ENCODE data around the gene CD93.

Gene CD93

DNA sequence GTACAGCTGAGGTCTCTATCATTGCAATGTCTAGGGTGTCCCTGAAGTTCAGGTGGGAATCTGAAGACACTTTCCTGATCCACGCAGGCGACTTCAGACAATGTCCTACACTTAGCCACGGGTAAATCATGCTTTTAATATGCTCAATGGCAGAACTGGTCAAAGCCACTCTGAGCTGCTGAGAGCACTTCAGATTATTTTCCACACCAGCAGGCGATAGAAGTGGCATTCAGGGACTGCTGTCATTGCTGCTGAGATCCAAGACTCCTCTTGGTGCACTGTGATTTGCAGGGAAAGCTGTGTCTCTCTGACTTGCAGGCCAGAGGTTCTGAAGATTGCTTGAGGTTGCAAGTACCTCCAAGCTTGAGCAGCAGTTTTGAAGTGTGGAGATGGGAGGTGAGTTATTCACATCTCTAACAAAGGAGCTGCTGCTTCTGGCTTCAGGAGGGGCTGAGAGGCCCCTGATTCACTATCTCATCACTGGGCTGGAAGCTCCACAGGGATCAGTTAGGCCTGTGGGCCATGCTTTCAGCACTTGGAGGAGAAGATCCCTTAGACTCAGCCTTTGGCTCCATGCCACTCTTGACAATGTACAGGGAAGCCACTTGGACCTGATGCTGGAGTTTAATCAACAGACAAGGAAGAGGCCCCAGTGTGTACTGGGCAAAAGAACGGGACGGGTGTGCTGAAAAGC, 53.9 kb downstream of the CD93 start:
- DNase-seq: no peak

DNA sequence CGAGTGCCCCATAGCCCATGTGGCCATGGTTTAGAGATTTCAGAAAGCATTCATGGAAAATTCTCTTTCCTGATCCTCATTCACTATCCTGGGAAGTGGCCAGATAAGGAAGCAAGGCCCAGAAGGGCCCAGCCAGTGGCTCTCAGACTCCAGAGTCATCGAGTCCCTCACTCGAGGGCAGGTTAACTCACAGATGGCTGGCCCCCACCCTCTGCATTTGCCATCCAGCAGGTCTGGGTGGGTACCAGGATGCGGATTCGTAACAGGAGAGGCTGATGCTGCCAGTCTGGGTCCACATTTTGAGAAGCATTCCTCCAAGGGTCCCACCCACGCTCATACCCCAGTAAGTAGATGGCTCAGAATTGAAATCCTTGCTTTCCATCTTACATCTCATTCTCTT, 54.8 kb downstream of the CD93 start:
- no peak for DNase-seq

Data from suppressor macrophage treated with lipopolysaccharide for 1 hour (primary cell).